Measurements from ENCODE around the gene PACS2.
"Not testable (repeated sequence)": the region's sequence is repeated elsewhere in the genome, so short reads cannot be mapped to it uniquely, and the experiment has no call there.

Gene PACS2

DNA sequence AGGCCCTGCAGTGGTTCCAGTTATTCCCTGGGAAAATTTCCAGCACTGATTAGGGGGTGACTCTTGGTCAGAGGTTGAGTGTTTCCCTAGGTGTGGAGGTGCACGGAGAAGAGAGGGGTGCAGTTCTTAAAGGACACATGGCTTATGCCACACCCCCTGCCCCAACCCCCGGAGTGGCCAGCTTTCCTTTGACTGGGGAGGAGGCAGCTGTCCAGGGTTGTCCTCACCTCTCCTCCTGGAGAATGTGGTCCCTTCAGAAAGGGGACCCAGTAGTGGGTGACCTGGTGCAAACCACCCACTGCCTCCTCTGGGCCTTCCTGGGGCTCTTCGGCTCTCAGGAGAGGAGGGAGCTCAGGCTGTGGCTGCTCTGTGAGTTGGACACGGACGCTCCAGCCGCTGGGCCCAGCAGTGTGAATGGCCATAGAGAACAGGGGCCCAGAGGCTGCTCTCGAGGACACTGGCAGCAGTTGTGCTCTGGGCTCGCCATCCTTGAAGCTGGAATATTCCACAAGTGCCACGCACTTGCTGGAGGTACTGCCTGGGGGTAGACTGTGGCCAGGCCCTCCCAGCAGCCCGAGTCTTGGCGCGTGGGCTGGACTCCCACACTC is 13.6 kb downstream of the PACS2 start:
- DNase-seq: no peak
- in situ Hi-C loops (cut with MboI; ENCODE audit: low pct_unique_long_range_greater_than_20kb, low sequenced_read_pairs): no loop called here

DNA sequence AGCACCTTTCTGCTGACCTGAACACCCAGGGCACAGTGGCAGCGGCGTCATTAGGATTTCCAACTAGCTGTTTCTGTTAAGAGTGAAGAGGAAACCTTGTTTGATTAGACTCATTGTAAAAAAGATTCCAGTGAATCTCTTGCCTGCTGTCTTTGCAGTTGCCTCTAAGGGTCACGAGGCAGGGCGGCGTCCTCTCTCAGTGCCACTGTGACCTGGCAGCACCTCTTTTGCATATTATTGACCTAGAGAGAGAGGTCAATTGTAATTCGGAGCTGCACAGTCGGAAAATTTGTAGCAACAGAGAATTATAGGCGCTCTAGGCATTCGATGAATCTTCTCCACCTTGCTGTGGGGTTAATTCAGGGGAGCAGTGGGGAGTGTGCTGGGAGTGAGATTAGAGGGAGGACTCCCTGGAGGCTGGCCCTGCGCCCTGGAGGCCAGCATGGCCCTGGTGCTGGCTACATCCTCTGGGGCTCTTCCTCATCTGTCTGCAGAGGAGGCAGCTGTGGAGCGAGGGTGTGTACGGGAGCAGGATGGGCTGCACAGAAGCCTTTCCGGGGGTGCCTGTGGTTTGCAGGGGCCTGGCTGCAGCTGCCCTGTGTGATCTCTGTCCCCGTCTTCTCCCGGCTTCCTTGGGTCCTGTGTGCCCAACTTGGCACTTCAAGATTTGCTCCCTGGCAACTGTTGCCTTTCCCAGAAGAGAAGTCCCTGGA is 14.3 kb downstream of the PACS2 start:
- in situ Hi-C loops (cut with MboI; ENCODE audit: low pct_unique_long_range_greater_than_20kb, low sequenced_read_pairs): no loop called here
- no peak for DNase-seq

DNA sequence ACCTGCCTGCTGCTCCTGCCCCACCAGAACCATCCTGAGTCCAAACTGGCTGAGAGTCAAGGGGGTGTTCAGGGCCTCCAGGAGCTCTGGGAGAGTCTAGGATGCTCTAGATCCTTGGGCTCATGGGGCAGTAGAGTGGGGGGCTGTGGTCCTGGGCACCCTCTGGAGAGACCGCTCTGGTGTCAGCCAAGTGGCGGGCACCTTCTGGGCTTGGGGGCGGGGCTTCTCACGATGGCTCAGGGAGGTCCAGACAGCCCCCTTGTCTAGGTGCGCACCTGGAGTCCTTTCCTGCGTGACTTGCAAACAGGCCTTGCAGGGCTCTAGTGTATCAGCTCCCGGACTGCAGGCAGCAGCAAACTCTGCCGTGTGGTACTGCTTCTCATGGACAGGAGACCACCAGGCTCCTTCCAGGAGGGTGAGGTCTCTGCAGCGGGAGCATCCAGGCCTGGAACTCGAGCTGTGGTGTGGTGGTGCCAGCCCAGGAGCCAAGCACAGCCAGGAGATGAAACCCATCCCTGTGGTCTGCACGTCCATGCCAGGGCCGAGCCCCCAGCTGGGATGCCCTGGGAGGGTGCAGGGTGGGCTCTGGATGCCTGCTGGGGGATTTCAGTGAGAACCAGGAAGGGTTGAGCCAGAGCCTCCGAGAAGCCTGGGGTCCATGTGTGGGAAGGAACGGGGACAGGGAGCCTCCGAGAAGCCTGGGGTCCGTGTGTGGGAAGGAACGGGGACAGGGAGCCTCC is 15.0 kb downstream of the PACS2 start:
- in situ Hi-C loops (cut with MboI; ENCODE audit: low pct_unique_long_range_greater_than_20kb, low sequenced_read_pairs): no loop called here
- no peak for DNase-seq

DNA sequence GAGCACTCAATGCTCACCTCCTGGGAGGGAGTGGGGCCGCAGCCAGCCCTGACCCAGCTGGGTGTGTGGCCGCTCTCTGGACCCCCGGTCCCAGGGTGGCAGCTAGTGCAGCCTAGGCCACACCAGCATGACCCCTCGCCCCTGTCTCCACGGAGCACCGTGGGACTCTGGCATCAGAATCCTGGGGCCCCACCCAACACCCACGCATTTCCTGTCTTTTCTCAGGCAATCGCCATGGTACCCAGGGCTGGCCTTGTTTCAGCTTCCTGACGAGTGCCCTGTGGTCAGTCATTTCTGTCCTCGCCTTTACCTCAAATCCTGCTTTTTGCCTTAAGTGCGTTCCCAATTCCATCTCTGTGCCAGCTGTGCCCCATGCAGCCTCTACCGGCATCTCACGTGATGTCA is 15.9 kb downstream of the PACS2 start:
- in situ Hi-C loops (cut with MboI; ENCODE audit: low pct_unique_long_range_greater_than_20kb, low sequenced_read_pairs): no loop called here
- no peak for DNase-seq

DNA sequence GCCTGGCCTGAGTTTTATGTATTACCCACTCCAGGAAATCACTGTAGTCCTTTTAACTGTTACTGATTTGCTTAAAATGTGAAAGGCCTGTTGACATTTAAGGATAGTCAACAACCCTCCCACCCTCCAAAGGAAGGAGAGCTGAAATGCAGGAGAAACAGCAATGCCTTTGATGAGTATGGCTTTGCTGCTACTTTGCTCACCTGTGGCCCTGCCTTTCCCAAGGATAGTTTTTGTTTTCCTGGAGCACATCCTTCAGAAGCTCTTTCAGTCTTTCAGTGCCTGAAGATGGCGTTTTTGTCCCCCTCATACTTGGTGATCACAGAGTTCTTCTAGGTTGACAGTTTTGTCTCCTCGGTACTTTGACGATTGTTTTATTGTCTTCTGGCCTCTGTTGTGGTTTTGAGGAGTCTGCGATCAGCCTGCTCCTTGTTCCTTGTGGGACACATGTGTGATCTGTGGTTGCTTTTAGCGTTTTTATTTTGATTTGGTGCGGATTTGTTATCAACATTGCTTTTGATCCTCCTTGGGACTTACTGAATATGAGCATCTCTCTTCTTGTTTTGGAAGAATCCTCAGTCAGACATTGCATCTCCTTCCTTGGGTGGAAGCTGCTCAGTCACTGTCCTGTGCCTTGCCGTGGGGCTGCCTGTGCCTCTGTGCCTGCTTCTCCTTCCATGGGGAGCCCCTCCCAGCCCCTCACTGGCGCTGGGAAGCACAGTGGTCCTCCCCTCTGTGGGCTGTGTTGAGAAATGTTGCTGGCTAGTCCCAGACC is 17.2 kb downstream of the PACS2 start:
- in situ Hi-C loops (cut with MboI; ENCODE audit: low pct_unique_long_range_greater_than_20kb, low sequenced_read_pairs): no loop called here
- DNase-seq: no peak

DNA sequence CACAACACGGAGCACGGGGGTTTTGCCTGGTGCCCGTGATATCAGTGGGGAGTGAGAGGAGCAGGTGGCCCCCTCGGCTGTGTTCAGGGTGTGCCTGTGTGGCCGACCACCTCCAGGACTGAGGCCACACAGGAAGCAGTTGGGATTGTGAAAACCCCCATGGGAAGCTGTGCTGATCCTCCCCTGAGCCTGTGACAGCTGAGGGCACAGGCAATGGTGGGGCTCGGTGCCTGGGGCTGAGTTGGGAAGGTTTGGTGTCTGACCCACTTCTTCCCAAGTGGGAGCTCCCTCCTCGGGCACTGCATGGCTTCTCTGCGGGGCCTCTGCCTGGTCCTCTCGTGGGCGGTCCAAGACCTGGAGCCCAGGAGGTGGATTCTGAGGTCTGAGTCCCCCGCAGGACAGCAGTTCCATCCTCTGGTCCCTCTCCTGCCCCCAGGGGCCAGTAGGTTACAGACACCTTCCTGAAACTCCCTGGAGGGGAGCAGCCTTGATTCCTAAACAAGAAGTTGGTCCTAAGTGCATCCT is 17.9 kb downstream of the PACS2 start:
- DNase-seq: no peak
- in situ Hi-C loops (cut with MboI; ENCODE audit: low pct_unique_long_range_greater_than_20kb, low sequenced_read_pairs): no loop called here

DNA sequence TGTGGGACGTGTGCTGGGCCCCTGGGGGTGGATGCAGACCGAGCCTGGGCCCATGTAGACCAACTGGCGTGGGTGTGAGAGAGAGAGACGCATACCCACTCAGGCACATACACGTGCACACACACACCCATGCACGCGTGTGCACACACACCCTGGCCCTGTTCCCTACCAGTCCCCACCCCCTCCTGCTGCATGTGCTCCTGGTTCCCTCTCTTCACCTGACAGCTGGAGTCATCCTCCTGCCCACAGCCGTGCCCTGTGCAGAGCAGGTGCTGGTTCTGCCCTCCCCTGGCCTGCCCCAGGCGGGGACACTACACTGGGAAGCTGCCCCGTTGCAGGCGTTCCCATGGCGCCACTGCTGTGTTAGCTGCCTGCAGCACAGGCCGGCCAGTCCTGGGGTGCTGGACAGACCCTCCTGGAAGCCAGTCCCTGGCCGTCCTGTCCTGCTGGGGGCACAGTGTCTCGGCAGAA is 18.5 kb downstream of the PACS2 start:
- in situ Hi-C loops (cut with MboI; ENCODE audit: low pct_unique_long_range_greater_than_20kb, low sequenced_read_pairs): no loop called here

DNA sequence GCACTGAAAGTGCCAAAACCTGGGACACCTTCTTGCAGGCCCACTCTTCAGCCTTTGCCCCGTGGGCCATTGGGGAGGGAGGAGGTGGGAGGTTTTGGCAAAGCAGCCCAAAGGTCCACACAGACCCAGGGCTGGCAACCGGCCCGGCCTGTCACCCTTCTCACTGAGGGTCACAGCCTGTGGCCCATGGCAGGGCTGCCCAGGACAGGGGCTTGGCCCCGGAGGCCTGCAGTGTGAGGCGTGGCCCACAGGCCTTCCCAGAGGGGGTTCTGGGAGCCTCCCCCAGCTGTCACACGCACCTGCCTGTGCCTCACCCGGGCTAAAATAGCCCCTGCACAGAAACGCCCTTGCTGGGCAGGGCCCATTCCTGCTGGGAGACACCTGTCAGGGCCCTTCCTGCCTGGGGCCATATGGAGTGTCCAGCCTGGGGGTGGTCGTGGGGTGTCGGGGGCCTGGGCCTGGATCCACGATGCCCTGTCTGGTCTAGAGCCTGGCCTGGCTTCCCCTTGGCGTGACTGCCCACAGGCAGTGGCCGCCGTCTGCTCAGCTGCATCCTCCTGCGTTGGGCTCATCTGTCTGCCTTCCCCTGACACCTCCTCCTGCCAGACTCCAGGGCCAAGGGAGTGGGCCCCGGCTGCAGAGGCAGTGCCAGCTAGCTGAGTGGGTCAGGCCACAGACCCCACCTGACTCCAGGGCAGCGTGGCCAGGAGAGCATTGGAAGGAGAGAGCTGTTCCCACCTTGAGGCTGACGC is 19.2 kb downstream of the PACS2 start:
- no peak for DNase-seq
- in situ Hi-C loops (cut with MboI; ENCODE audit: low pct_unique_long_range_greater_than_20kb, low sequenced_read_pairs): no loop called here

More for the DNA sequence above, 18.5 kb downstream of the PACS2 start:
- no peak for DNase-seq

DNA sequence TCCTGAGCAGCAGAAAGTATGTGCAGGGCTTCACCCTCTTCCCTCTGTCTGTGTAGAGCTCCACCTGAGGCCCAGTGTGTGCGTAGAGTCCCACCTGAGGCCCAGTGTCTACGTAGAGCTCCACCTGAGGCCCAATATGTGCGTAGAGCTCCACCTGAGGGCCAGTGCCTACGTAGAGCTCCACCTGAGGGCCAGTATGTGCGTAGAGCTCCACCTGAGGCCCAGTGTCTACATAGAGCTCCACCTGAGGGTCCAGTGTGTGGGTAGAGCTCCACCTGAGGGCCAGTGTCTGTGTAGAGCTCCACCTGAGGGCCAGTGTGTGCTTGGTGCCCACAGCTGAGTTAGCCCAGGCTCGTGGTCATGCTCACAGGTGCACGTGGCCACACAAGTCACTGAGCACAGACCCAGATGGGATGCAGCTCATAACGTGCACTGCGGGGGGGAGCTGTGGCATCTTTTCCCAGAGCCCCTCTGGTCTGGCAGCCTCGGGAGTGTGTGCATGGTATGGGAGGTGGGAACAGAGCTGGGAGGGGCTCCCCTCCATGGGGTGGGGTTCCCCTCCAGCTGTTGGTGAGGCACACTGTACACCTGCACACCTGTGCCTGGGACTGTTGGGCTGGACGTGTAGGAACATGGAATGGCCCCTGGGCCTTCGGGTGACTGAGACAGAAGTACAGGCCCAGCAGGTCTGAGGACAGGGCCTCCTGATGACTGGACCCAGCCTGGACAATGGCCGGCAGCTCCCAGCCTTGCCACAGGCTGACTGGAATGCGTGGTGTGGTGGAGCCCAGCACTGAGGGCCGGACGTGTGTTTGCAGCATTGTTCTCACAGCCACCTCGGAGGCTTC is 20.1 kb downstream of the PACS2 start:
- in situ Hi-C loops (cut with MboI; ENCODE audit: low pct_unique_long_range_greater_than_20kb, low sequenced_read_pairs): no loop called here
- no peak for DNase-seq

DNA sequence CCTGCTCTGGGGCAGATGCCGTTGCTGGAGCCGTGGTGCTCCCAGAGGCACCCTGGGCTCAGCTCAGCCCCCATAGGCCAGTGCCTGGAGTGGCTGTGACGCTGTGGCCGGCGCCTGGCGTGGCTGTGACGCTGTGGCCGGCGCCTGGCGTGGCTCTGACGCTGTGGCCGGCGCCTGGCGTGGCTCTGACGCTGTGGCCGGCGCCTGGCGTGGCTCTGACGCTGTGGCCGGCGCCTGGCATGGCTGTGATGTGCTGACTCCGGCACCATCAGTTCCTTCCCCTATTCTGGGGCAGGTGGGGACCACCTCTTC is 20.6 kb downstream of the PACS2 start:
- DNase-seq; in situ Hi-C loops (cut with MboI; ENCODE audit: low pct_unique_long_range_greater_than_20kb, low sequenced_read_pairs): not testable (repeated sequence)

DNA sequence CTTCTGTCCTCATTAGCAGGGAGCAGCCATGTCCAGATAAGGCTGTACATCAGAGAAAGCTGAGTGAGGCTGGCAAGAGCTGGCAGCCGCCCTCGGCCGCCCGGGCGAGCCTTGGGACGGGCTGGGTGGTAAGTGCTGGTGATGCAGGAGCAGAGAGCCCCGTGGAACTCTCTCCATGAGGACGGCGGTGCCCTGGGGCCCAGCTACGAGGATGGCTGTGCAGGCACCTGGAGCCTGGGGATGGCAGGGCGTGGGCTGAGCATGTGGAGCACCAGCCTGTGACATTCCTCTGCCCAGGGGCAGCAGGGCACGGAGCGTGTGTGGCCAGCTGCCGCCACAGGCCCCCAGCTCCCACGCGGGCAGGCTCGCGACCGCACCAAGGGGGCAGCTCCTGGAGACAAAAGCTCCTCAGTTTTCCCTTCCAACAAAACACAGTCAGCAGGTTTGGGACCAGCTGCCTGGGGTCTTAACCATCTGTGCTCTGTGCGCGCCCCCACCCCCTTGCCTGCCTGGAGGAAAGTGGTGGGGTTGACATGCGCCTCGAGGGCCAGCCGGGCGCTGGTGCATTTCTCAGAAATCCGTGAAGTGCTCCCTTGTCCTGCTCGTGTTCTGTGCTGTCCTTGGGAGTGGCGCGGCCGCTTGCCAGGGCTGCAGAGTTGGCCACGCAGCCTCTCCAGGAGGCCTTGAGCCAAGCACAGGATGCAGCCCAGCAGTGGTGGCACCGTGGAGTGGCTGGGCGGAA is 21.4 kb downstream of the PACS2 start:
- in situ Hi-C loops (cut with MboI; ENCODE audit: low pct_unique_long_range_greater_than_20kb, low sequenced_read_pairs): no loop called here

DNA sequence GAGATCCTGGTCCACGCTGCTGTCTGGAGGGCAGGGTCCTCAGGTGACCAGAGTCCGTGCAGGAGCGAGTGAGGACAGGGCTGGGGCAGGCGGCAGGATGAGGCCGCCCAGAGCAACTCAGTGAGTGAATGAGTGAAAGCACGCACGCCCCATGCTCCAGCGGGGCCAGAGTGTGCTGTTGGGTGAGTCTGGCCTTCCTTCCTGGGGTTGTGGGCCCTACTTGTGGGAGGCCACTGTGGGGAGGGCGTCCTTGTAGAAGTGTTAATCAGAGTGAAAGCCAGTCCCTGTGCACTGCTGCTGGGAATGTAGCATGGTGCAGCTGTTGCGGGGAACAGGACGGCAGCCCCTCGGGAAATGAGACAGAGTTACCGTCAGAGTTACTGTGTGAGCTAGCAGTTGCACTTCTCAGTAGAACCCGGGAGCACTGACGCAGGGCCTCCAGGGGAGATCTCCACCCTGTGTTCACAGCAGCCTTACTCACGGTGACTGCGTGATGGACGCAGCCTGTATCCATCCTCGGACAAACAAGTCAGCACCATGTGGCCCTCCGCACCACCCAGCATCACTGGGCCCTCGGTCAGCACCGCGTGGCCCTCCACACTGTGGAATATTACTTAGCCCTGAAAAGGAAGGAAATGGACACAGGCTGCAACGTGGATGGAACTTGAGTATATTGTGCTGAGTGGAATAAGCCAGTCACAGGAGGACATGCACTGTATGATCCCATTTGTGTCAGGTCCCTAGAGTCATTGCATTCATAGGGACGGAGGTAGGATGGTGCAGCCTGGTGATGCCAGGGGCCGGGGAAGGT is 22.1 kb downstream of the PACS2 start:
- in situ Hi-C loops (cut with MboI; ENCODE audit: low pct_unique_long_range_greater_than_20kb, low sequenced_read_pairs): no loop called here
- DNase-seq: no peak

More for the DNA sequence above, 21.4 kb downstream of the PACS2 start:
- DNase-seq: no peak

DNA sequence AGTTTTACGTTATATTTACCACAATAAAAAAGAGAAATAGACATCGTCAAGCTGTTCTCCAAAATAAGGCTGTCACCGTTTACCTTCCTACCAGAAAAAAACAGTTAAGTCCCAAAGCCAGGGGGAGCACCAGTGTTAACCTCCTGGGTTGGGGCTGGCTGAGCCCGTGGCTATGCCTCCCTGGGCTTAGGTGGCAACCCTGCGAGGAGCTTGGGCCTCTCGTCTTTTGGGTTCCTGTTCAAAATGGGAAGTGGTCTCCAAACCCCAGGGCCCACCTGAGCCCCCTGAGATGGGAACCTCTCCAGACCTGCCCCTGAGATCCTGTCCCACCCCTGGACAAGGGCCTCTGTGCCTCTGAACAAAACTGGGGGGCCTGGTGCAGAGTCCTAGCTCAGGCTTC is 22.9 kb downstream of the PACS2 start:
- in situ Hi-C loops (cut with MboI; ENCODE audit: low pct_unique_long_range_greater_than_20kb, low sequenced_read_pairs): no loop called here
- no peak for DNase-seq

DNA sequence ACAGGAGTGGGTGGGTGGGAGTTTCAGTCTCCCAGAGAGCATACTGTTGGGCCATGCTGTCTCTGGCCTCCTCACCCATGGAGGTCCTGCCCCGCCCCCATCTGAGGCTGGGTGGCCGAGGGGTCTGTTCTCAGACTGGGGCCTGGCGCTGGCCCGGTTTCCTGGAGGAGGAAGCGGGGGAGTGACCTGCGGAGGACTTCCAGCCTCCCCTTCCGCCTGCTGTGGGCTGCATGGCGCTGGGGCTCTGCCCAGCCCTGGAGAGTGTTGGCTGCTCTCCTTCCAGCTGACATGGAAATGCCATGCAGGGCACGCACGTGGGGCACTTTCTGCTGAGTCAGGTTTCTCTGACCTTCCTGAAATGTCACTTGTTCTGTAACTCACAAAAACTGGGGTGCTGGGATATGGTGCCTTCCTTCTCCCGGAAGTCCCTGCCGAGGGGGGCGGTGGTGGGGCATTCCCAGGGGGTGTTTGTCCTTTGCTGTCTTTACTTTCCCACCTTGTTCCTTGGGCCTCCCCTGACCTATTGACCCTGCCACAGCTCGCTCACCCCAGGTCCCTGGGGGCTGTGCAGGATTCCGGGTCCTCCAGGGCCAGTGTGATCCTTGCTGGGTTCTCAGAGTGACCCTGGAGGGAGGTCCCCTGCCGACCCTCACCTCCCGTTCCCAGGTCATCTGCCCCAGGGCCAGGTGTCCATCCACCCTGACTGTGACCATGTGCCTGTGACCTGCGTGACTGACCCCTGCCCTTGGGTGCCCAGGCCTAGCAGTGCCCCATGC is 23.6 kb downstream of the PACS2 start:
- in situ Hi-C loops (cut with MboI; ENCODE audit: low pct_unique_long_range_greater_than_20kb, low sequenced_read_pairs): no loop called here

DNA sequence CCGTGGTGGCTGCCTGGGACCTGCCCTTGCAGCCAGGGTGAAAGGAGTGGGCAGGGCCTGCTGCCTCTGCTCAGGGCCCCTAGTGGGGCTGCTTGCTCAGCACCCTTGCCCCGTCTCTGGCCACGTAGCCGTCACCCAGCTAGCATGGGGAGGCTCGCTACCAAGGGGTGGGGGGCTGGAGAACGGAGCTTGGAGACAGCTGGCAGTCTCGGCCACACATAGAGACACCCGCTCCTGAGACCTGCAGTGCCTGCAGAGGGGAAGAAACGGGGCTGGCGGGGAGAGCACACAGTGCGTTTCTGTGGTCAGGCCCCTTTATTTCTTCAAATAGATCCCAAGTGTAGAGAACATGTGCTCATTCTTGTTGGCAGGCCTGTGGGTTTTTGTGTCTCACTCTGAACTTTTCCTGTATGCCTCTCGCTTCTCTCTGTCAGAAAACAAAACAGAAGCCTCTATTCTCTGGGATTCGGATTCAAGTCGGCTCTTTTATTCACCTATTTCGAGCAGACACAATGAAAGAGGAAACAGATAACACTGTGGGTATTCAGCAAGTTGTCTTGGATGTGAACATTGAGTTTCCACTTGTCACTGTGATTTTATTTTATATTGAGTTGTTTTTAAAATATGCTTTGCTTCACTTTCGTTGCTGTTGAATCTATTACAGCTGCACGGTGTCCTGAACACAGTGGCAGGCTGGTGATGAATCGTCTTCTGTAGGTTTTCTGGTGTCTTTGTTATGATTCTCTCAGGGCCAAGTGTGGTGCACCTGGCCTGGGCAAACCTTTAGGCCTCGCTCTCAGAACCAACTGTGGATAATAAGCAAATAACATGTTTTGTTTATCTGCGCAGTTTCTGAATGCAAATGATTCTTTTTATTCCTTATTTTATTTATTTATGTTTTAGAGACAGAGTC is 26.5 kb downstream of the PACS2 start:
- peak; percentile 20 for DNase-seq
- in situ Hi-C loops (cut with MboI; ENCODE audit: low pct_unique_long_range_greater_than_20kb, low sequenced_read_pairs): no loop called here

More for the DNA sequence above, 23.6 kb downstream of the PACS2 start:
- DNase-seq: peak; percentile 48

Data from KBM-7 (cell line).